GM04503 (cell line): ENCODE results near the gene FADS2.
A peak's percentile ranks its signal among the peaks of the same experiment; 100 is the strongest.

Experiments
- DNase-seq: peaks from one replicate; pipeline ENCODE4 v3.0.0-alpha.2; 2012; ENCODE audit warnings: low read depth

FADS2 gene

DNA sequence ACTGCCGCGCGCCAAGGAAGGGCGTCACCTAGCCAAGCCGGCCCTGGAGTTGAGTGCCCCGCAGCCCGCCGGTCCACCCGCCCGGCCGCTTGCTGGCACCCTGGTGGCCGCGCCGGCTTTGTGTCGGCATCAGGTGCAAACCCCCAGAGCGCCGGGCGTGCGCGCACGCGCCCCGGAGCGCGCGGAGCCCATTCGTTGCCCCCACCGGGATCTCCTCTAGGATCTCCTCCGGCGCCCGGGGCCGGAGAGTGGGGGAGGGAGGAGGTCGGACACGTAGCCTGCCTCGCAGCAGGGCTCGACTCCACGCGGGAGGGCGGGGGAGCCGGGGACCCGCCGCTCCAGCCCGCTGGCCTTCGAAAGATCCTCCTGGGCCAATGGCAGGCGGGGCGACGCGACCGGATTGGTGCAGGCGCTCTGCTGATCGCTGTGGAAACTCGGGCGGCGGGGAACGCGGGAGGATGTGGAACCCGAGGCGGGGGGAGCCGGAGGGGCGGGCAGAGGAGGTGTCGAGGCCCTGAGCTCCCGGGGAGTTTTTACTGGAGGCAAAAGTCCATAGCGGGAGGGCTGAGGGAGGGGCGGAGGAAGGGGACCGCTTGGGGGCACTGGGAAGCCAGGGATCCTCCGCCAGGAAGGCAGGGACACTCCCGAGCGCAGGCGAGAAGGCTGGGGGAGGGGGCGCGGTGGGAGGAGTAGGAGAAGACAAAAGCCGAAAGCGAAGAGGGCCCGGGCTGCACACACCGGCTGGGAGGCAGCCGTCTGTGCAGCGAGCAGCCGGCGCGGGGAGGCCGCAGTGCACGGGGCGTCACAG is at the start of gene FADS2:
FADS2 (plus strand) TSS at position 730 of the 808 bp plus-strand sequence. CDS start 91 bp downstream, outside the sequence.
- no peak for DNase-seq

DNA sequence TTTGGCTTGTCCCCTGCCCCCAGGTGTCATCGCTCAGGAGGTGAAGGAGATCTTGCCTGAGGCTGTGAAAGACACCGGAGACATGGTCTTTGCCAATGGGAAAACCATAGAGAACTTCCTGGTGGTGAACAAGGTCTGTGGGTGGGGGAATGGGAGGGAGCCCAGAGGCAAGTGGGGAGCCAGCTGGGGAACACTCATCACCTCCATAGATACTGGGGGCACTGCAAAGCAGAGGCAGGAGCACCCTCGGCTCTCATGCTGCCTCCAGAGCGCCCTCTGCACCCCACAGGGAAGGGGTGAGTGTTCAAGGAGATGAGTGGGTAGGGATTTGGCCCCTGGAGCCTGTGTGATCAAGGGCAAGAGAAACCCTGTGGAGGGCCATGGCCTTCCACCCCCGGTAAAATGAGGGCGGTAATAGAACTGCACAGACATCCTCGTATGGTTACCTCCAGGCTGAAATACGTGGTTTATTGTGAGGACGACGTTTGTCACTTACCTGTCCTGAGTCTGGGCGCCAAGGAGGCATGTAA is 49.7 kb upstream of the FADS2 start:
- no peak for DNase-seq

DNA sequence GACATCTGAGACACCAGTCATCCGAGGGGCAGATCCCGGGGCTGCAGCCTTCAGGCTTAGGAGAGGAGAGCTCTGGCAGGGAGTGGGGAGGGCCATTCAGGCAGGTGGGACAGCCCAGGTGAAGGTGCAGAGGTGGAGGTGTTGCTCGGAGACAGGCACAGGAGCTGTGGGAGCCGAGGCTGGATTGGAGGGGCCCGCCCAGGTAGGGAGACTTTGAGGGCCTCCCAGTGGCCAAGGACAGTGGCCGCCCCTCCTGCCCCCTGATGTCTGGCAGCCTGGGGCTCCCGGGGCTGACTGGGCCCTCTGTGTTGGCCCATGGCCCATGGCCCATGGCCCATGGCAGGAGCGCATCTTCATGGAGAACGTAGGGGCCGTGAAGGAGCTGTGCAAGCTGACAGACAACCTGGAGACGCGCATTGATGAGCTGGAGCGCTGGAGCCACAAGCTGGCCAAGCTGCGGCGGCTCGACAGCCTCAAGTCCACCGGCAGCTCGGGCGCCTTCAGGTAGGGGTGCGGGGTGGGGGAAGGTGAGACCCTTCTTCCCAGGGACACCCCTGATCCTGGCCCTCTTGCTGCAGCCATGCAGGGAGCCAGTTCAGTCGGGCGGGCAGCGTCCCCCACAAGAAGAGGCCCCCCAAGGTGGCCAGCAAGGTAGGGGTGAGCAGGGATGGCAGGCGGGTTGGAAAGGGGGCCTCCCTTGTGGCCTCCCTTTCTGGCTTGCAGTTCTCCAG is 49.0 kb upstream of the FADS2 start:
- DNase-seq, result no peak

- DNase-seq, result no peak
These were observed 48.2 kb upstream of the FADS2 start for GRCh38 chr11:61779666-61780525.

- DNase-seq, result no peak
These were observed 47.4 kb upstream of the FADS2 start for GRCh38 chr11:61780581-61781162.

- DNase-seq, result no peak
These were observed 46.5 kb upstream of the FADS2 start for GRCh38 chr11:61781585-61781984.

DNA sequence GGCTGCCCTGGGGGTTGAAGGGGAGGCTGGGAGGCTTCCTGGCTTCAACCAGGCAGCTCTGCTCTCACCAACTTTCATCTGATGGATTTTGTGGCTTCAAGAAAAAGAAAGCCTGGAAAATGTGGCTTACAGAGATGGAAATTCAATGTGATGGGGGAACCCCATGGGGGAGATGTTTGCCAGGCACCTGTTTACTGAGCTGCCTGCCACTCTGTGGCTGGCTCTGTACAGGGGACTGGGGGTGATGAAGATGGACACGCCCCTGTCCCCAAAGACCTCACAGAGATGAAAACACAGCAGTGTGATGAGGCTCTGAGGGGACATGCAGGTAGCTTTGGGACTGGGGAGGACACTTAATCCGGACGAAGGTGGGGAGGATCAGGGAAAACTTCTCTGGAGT is 45.8 kb upstream of the FADS2 start:
- no peak for DNase-seq

DNA sequence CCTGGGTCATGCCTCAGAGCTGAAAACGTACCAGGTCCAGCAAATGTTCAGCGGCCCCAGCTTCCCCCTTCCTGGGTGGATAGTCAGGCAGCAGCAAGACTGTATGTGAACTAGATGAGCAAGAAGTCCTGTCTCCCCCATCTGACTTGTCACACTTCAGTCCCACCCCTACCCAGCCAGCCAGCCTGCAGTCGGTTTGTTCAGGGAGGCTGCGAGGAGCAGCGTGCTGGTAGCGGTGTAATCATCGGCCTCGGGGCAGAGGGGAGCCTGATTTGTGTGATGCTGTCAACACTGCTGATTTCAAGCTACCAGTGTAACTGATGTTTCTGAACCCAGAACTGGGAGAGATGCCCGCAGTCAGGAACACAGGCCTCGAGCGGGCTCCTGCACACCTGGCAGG is 45.3 kb upstream of the FADS2 start:
- DNase-seq, result no peak

- DNase-seq, result no peak
These were observed 44.2 kb upstream of the FADS2 start for GRCh38 chr11:61783717-61784505.

DNA sequence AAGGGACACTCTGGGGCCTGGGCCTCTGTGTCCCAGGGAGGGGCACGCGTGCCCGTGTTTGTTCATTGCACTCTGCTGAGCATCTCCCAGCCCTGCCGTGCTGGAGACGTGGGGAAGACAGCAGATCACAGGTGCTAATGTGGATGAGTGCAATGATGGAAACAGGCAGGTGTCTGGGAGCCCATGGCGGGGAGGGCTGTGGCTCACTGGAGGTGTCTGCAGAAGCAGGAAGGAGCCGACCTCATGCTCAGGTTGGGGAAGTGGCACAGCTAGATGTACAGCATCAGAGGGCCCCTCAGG is 43.6 kb upstream of the FADS2 start:
- no peak for DNase-seq

GRCh38 chr11:61785837-61786402 is 42.2 kb upstream of the FADS2 start:
- no peak for DNase-seq

DNA sequence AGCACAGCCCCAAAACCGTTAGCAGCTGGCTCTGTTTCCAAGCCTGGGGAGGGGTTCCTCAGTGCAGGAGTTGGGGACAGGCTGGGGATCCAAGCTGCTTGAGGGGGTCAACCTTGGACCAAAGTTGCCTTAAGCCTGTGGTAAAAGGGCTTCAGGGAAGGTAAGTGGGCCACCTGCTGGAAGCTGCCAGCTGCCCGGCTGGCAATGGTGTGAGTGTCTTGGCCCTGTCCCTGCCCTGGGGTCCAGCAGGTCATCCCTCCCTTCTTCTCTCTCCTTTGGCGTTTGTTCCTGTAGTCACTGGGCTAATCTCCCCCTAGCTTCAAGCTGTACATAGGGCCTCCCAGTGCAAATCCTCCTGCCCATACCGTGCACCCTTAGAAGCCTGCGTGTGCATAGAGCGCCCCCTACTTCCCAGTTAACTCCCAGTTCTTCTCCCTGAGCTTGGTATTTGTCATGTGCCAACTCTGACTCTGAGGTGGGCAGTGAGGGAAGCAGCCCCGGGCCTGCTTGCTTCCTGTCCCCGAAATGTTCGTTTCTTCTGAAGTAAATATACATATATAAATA is 40.1 kb upstream of the FADS2 start:
- DNase-seq, result no peak

DNA sequence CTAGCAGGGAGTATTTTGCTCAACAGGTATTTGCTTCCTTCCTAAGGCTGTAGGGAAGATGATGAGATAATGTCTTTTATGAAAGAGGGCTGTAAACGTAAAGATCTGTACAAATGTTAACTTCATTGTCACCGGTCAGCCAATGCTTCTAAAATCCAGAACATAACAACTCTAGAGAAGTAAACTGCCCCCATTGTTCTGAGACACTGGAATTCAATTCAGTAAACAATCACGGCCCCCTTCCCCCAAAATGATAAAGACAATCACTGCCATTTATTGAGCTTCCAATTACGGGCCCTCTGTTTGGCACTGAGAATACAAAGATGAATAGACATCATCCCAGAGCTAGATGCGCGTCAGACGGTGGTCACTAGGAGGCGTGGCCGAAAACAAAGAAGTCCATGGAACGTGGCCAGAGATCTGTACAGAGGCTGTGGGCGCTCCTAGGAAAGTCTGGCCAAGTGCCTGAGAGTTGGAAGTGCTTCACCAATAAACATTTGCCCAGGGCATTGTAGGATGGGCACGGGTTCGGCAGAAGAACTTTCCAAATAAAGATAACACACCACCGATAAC is 36.3 kb upstream of the FADS2 start:
- peak; percentile 53 for DNase-seq

DNA sequence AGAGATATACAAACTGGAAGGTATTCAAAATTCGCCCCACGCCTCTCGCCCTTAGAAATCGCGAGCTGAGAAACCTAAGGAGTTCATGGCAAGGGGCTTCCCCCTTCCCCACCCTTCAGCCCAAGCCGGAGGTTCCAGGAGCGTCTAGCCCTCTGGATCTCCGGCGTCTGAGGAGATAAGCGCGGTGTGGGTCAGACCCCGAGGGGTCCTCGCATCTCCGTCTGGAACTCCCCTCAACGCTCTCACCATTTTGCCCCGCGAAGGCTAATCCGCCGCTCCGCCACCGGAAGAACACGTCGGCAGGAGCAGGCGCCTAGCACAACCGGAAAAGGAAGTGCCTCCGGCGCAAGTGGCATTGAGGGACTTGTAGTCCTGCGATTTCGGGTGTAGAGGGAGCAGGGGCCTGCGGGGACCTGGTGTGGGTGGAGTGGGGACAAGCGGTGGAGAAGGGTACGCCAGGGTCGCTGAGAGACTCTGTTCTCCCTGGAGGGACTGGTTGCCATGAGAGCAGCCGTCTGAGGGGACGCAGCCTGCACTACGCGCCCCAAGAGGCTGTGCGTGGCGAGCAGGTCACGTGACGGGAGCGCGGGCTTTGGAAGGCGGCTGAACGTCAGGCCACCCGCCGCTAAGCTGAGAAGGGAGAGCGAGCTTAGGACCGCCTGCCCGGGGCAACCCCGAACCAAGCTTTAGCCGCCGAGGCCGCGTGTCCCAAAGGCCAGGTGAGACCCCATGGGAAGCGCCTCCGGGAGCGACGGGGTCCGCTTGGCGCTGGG is 35.6 kb upstream of the FADS2 start, which contains the start of the genes FEN1 and TMEM258:
FEN1 (plus strand) TSS at position 602 of the 773 bp plus-strand sequence. CDS start 2,451 bp downstream, outside the sequence.
TMEM258 (minus strand) TSS at position 290 of the 773 bp plus-strand sequence; CDS start at position 249, 41 bp downstream.
- DNase-seq, result peak; percentile 73

GRCh38 chr11:61793083-61793828 is 34.8 kb upstream of the FADS2 start:
- no peak for DNase-seq

- DNase-seq, result no peak
These were observed 34.3 kb upstream of the FADS2 start for GRCh38 chr11:61793829-61794204.

- DNase-seq, result no peak
These were observed 33.5 kb upstream of the FADS2 start for GRCh38 chr11:61794579-61794978.

DNA sequence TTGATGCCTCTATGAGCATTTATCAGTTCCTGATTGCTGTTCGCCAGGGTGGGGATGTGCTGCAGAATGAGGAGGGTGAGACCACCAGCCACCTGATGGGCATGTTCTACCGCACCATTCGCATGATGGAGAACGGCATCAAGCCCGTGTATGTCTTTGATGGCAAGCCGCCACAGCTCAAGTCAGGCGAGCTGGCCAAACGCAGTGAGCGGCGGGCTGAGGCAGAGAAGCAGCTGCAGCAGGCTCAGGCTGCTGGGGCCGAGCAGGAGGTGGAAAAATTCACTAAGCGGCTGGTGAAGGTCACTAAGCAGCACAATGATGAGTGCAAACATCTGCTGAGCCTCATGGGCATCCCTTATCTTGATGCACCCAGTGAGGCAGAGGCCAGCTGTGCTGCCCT is 32.6 kb upstream of the FADS2 start:
- DNase-seq, result no peak
